NCI-H1694 treated with DMSO at 0.1 percent for 48 hours (cell line): ENCODE results near the gene SACS.
"Not testable (repeated sequence)": the region's sequence is repeated elsewhere in the genome, so short reads cannot be mapped to it uniquely, and the experiment has no call there.

Source experiments
- DNase-seq: peaks from one replicate; lab custom pipeline; 2025; lab: John Stamatoyannopoulos, UW

The SACS gene

DNA sequence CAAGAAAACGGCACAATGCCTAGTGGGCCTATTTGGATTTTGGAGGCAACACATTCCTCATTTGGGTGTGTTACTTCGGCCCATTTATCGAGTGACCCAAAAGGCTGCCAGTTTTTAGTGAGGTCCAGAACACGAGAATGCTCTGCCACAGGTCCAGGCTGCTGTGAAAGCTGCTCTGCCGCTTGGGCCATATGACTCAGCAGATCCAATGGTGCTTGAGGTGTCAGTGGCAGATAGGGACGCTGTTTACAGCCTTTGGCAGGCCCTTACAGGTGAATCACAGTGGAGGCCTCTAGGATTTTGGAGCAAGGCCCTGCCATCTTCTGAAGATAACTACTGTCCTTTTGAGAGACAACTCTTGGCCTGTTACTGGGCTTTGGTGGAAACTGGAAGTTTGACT lies 118.7 kb downstream of the SACS start:
- DNase-seq: not testable (repeated sequence)

DNA sequence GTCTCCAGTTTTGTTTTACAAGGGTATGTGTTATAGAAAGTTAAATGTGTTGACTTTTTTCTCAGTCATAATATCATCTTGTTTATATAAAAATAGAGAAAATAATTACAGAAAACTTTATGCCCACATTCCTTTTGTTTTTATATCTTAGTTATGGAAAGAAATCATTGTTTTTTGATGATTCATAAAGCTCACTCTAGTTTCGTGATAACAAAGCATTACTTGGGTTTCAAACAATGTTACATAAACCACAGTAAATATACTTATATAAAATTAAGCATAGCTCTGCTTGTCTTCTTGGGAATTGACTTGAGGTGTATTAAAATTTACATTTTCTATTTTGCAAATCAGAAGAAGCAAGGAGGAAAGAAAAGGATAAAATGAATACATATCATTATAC lies 140.9 kb downstream of the SACS start:
- no peak for DNase-seq

GRCh38 chr13:23289917-23290357 lies 143.6 kb downstream of the SACS start:
- DNase-seq: no peak

DNA sequence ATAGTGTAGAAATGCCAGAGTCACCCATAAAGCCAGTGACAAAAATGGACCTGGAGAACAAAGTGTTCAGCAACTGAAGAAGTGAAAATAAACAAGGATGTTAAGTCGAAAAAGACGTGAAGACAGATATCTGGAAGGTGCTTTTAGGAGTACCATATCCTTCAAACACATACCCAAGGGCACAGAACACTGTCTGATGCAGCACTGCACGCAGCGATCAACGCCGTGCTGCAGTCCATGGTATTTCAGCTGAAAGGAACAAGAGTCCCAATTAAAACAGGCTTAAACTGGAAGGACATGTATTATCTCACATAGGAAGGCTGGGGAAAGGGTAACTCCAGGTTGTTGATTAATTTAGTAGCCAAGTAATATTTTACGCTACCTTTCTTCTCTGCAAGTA lies 144.5 kb downstream of the SACS start:
- DNase-seq: no peak

GRCh38 chr13:23288564-23288963 lies 144.9 kb downstream of the SACS start:
- DNase-seq: no peak

GRCh38 chr13:23279321-23279720 lies 154.2 kb downstream of the SACS start:
- no peak for DNase-seq
